GM12878 (cell line): ENCODE measurements around the gene SPEG. TPM values are rescaled to one million over a fixed set of nuclear protein-coding genes. Genes with fewer than 3 reads are reported as not detected.

Experiments used
- ATAC-seq: fragments of 200-7000 bp; cut with Tn5 transposase; 3 replicates; pipeline ENCODE4 v1.9.1; 2020; ENCODE audit warnings: mild to moderate bottlenecking, moderate library complexity
- BruUV-seq: library from RNA; stranded (reverse); fragments of 400-500 nt; replicated peaks from 2 replicates; lab custom pipeline; 2021; lab: Mats Ljungman, UMichigan
- CTCF ChIA-PET: fragments of 300-600 bp; sonication (Branson Sonifier 250); formaldehyde crosslinking; extraction: SDS; loops from one replicate; lab custom pipeline; 2021; ENCODE audit warnings: inconsistent platforms; lab: Yijun Ruan, JAX
- POLR2A ChIA-PET: fragments of 350-600 bp; formaldehyde crosslinking; extraction: SDS; loops from one replicate; lab custom pipeline; 2021; ENCODE audit warnings: inconsistent platforms; lab: Charles Lee
- RAD21 ChIA-PET: fragments of 300-600 bp; sonication (Branson Sonifier 250); formaldehyde crosslinking; loops from one replicate; lab custom pipeline; 2023; ENCODE audit warnings: antibody characterized with exemption; ENCODE audit not compliant: unreplicated experiment; lab: Charles Lee
- SMC1A ChIA-PET: fragments of 300-600 bp; sonication (Branson Sonifier 250); formaldehyde crosslinking; loops from one replicate; lab custom pipeline; 2023; ENCODE audit not compliant: unreplicated experiment, uncharacterized antibody; lab: Charles Lee
- DNase-seq: peaks from one replicate; pipeline ENCODE4 v3.0.0-alpha.2; 2011; ENCODE audit warnings: low read depth, low spot score
- FAIRE-seq: peaks from 3 replicates; lab custom pipeline; 2011; peaks lifted over from hg19 to GRCh38; lab: Jason Lieb, UNC
- H2AFZ ChIP-seq: 2 replicates; pipeline ENCODE4 v1.6.0; 2011; ENCODE audit warnings: low read depth, low read length, control low read depth; ENCODE audit not compliant: control insufficient read depth
- H3K27ac ChIP-seq: 2 replicates; pipeline ENCODE4 v1.5.1; 2011; ENCODE audit warnings: control low read depth; ENCODE audit not compliant: control insufficient read depth, insufficient read depth
- H3K27me3 ChIP-seq, 2 experiments: replicated peaks in 1 of 2; 2 replicates each; pipeline versions ENCODE4 v1.6.0 to v1.6.1; 2011; ENCODE audit warnings: low read length in 1 of 2; ENCODE audit not compliant: control insufficient read depth in 2 of 2, insufficient read depth in 2 of 2
- H3K36me3 ChIP-seq, 2 experiments: 2 replicates each; pipeline ENCODE4 v1.5.1; 2011; ENCODE audit warnings: low read length in 1 of 2; ENCODE audit not compliant: control insufficient read depth in 2 of 2, insufficient read depth in 2 of 2
- H3K4me1 ChIP-seq: 2 replicates; pipeline ENCODE4 v1.6.1; 2011; ENCODE audit warnings: mild to moderate bottlenecking, low read length, moderate library complexity, mixed read lengths; ENCODE audit not compliant: control insufficient read depth, insufficient read depth
- H3K4me2 ChIP-seq: 2 replicates; pipeline ENCODE4 v1.6.0; 2011; ENCODE audit warnings: control low read depth; ENCODE audit not compliant: control insufficient read depth, insufficient read depth
- H3K4me3 ChIP-seq: fragments of 200-600 bp; sonication (generic); 2 replicates; pipeline ENCODE4 v1.5.1; 2016
- H3K79me2 ChIP-seq: 2 replicates; pipeline ENCODE4 v1.6.0; 2011; ENCODE audit warnings: low read length; ENCODE audit not compliant: control insufficient read depth, insufficient read depth
- H3K9ac ChIP-seq: 2 replicates; pipeline ENCODE4 v1.8.0; 2011; ENCODE audit warnings: low read length, control low read depth, mixed read lengths; ENCODE audit not compliant: control insufficient read depth, insufficient read depth
- H3K9me3 ChIP-seq: replicated peaks from 3 replicates; pipeline ENCODE4 v1.5.1; 2011; ENCODE audit warnings: mild to moderate bottlenecking, low read length; ENCODE audit not compliant: control insufficient read depth, insufficient read depth
- H4K20me1 ChIP-seq: 2 replicates; pipeline ENCODE4 v1.6.0; 2011; ENCODE audit not compliant: control insufficient read depth, insufficient read depth
- ATF3 ChIP-seq: IDR thresholded peaks from 2 replicates; pipeline ENCODE4 v1.6.1; 2011; ENCODE audit warnings: low read depth, mild to moderate bottlenecking, low read length, moderate library complexity, borderline replicate concordance; ENCODE audit errors: extremely low read depth
- CTCF ChIP-seq, 3 experiments: IDR thresholded peaks in 2 of 3; conservative IDR thresholded peaks in 1 of 3; 2 replicates each; pipeline ENCODE4 v1.5.1; 2011; ENCODE audit warnings: low read depth in 3 of 3, low read length in 3 of 3, mild to moderate bottlenecking in 3 of 3, control low read depth in 2 of 3, moderate library complexity in 2 of 3, inconsistent platforms in 1 of 3, mixed read lengths in 1 of 3; ENCODE audit not compliant: control insufficient read depth in 2 of 3, insufficient read depth in 1 of 3; ENCODE audit errors: extremely low read depth in 1 of 3
- HSF1 ChIP-seq: fragments of 150-350 bp; IDR thresholded peaks from 2 replicates; pipeline ENCODE4 v1.6.1; 2014; ENCODE audit warnings: mild to moderate bottlenecking, low read depth, low read length
- RELA ChIP-seq: fragments of 450-650 bp; IDR thresholded peaks from 2 replicates; pipeline ENCODE4 v1.8.0; 2014; ENCODE audit warnings: borderline replicate concordance; ENCODE audit not compliant: partially characterized antibody
- SMC3 ChIP-seq: IDR thresholded peaks from 2 replicates; pipeline ENCODE4 v1.6.1; 2011; ENCODE audit warnings: low read length, improper control_type of control experiment, borderline replicate concordance
- SPI1 ChIP-seq: IDR thresholded peaks from 2 replicates; pipeline ENCODE4 v1.6.1; 2011; ENCODE audit warnings: low read depth, mild to moderate bottlenecking, low read length, moderate library complexity, borderline replicate concordance; ENCODE audit not compliant: insufficient read depth
- USF1 ChIP-seq: IDR thresholded peaks from 2 replicates; pipeline ENCODE4 v1.6.1; 2011; ENCODE audit warnings: borderline replicate concordance, low read depth, mild to moderate bottlenecking, moderate library complexity, mixed read lengths, low read length; ENCODE audit not compliant: insufficient read depth; ENCODE audit errors: extremely low read length
- ZZZ3 ChIP-seq: IDR thresholded peaks from 2 replicates; pipeline ENCODE4 v1.6.1; 2011; ENCODE audit warnings: low read depth; ENCODE audit not compliant: control insufficient read depth, insufficient read length
- WGBS: methylation state at CpG from one replicate; pipeline ENCODE4 v1.1.6; 2016; ENCODE audit warnings: low lambda C conversion rate; ENCODE audit not compliant: insufficient replicate concordance, insufficient coverage; ENCODE audit errors: missing lambda C conversion rate; 5-methylcytosine and 5-hydroxymethylcytosine counted together
- in situ Hi-C: fragments of 300-500 bp; cut with MboI; formaldehyde crosslinking; loops from 9 replicates; pipeline ENCODE4 v1.14.3; 2018; ENCODE audit warnings: mixed read lengths
- intact Hi-C: fragments of 100-400 bp; cut with micrococcal nuclease; formaldehyde crosslinking; loops from one replicate; pipeline ENCODE4 v1.14.2; 2022; ENCODE audit not compliant: unreplicated experiment
- polyA plus RNA-seq, 11 experiments: library from polyadenylated mRNA; depleted of rRNA in 4 of 11; unstranded in 6 of 11; stranded (reverse) in 5 of 11; fragments of >200 nt; fragmentation: Nextera tagmentation in 4 of 11; fragmentation: Illumina TruSeq in 1 of 11; extraction: Ambion mirVana in 4 of 11; extraction: Trizol in 1 of 11; gene quantifications; 1 replicate in 1 of 11; 2 replicates in 10 of 11; pipeline versions ENCODE4 v1.2.1 to v1.2.3, GENCODE V29; 2011 to 2016; ENCODE audit warnings: inconsistent platforms in 2 of 11, missing spikeins in 2 of 11, low read depth in 1 of 11
- total RNA-seq, 4 experiments: library from RNA; depleted of rRNA in 3 of 4; stranded (reverse); fragments of >200 nt in 3 of 4; fragmentation: Illumina TruSeq in 1 of 4; extraction: Trizol in 1 of 4; gene quantifications; 2 replicates each; pipeline versions ENCODE4 v1.2.1 to v1.2.3, GENCODE V29; 2013 to 2021

SPEG gene
- total and polyA plus RNA-seq, 10 of the 15 experiments (the other 5 are each of a cell fraction or from before 2014, with no cell fraction given), result 0.03 to 0.28 TPM; not detected in 8

- TF ChIP-seq HSF1, result no peak
- TF ChIP-seq RELA, result no peak
Measured at GRCh38 chr2:219494952-219495530, 60.4 kb downstream of the SPEG start (continued).

GRCh38 chr2:219495531-219496122, 61.0 kb downstream of the SPEG start:
- CTCF ChIA-PET, result interaction anchor here (0.6 to 11.4 kb wide), 26 partner anchors 9 to 418 kb away, joined by 3 to 224 read pairs (median 4); partner anchors contain the start of genes ASIC4, DNPEP and STK11IP
- peak; percentile 29; the same call in 1 of the 2 replicates for TF ChIP-seq ATF3
- no peak for TF ChIP-seq SPI1
- TF ChIP-seq HSF1, result no peak
- no peak for TF ChIP-seq ZZZ3
- TF ChIP-seq CTCF (IDR thresholded peaks at IDR 0.05 in 2 of 3, conservative IDR thresholded peaks at IDR 0.05 in 1 of 3; ENCODE audit: control insufficient read depth in 2 of 3, extremely low read depth in 1 of 3, insufficient read depth in 1 of 3, low read depth in 3 of 3, low read length in 3 of 3), result peak; percentile 50 to 52 (median 51)
- TF ChIP-seq USF1, result peak; percentile 82
- TF ChIP-seq SMC3, result peak; percentile 58; the same call in 1 of the 2 replicates

More at GRCh38 chr2:219495531-219496122, 61.0 kb downstream of the SPEG start:
- RAD21 ChIA-PET, result interaction anchor here (0.8 to 2.1 kb wide), 7 partner anchors 14 to 37 kb away, joined by 3 to 42 read pairs (median 7); no protein-coding TSS in a partner anchor
- intact Hi-C loops, result loop anchor here (1.0 kb wide), 1 partner anchor 35 kb away; no protein-coding TSS in a partner anchor
- ATAC-seq (peak; percentile 58), DNase-seq (peak; percentile 21), FAIRE-seq (peak; percentile 89)
- Histone ChIP-seq H2AFZ (no peak overlapping the region; the same call in 1 of the 2 replicates), H3K27ac (no peak overlapping the region), H3K27me3 (peaks cover 11 to 15% of the 10 kb centered on the region in 2 experiments), H3K36me3 (no peaks in the 10 kb centered on the region), H3K79me2 (peaks cover 11% of the 10 kb centered on the region), H3K9me3 (no peaks in the 10 kb centered on the region; the same call in 2 of the 3 replicates), H3K4me3 (no peak overlapping the region), H3K4me1 (peaks cover 15% of the 10 kb centered on the region), H3K9ac (no peak overlapping the region), H4K20me1 (no peaks in the 10 kb centered on the region), H3K4me2 (no peak overlapping the region)
- SMC1A ChIA-PET, result interaction anchor here (0.7 to 3.0 kb wide), 9 partner anchors 12 to 147 kb away, joined by 3 to 41 read pairs (median 4); no protein-coding TSS in a partner anchor
- BruUV-seq, result no TSS peak
- POLR2A ChIA-PET, result interaction anchor here (1.0 kb wide), 1 partner anchor 9 kb away, joined by 3 read pairs; no protein-coding TSS in a partner anchor
- WGBS, result 25% methylated on average over 14 of the region's 14 CpGs
- in situ Hi-C loops, result no loop called here
